SK-MEL-5 (cell line): ENCODE data around the gene NCBP3. TPM values are rescaled to one million over a fixed set of nuclear protein-coding genes. Genes with fewer than 3 reads are reported as not detected.
"Not testable (repeated sequence)": the region's sequence is repeated elsewhere in the genome, so short reads cannot be mapped to it uniquely, and the experiment has no call there.

Source experiments
- DNase-seq: peaks from one replicate; pipeline ENCODE4 v3.0.0-alpha.2; 2016; ENCODE audit warnings: low read depth, low spot score
- in situ Hi-C: cut with HindIII; loops from 2 replicates; pipeline ENCODE4 v1.10.0; 2016; ENCODE audit warnings: low sequenced_read_pairs, high pct_unique_total_duplicates, low pct_unique_long_range_greater_than_20kb
- total RNA-seq: library from RNA; depleted of rRNA; stranded (reverse); fragments of >200 nt; shearing (Covaris generic); gene quantifications from 2 replicates; pipeline ENCODE4 v1.2.3, GENCODE V29; 2014

The NCBP3 gene
- total RNA-seq, 1 experiment from 2014 or later, result 29.0 TPM

DNA sequence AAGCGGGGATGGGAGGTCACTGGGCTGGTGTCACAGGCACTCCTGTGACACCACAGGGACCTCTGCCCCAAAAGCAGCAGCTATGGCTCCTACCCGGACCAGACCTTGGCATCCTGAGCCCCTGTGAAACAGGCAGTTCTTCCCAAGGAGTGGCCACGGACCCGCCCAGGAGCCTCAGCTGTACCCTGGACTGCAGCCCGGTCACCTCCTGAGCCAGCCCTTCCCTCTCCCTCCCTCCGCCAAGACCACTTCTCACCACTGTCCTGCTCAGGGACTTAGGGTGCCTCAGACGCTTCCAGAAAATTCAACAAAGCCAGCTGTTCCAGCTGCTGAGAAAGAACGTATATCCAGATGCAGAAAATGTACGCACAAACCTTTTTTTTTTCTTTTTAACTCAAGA is 13.9 kb upstream of the NCBP3 start:
- in situ Hi-C loops, result no loop called here
- DNase-seq, result no peak

DNA sequence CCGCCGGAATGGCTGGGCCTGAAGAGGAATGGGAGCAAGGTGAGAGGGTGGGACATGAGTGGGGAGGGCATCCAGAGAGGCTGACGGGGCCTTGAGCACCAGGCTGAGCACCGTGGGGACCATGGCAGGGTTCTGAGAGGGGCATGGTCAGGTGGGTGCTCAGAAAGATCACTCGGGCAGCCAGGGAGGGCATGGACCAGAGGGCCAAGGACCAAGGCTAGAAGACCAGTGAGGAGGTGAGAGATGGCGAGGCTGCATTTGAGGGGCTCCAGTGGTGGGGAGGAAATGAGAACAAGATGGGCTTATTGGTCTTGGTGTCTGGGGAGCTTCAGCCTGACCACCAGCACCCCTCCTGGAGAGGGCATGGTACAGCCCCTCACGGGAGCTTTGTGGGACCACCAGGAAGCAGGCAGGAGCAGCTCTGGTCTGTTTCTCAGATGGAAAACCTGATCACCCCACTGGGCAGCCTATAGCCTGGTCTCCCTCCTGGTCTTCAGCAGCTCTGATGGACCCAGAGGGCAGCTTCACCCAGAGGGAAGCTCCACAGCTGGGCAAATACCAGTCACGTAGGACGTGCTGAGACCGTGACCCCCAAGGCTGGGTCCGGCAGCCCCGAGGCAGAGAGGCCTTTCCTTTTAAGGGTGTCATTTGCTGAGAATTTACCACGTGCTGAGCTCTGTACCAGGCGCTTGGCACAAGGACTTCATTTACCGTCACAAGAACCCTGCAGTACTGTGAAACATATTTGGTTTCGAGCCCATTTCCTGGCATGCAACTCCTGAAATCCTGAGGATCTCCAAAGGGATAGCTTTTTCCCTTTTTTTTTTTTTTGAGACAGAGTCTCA is 11.4 kb upstream of the NCBP3 start:
- DNase-seq, result no peak
- in situ Hi-C loops, result no loop called here

DNA sequence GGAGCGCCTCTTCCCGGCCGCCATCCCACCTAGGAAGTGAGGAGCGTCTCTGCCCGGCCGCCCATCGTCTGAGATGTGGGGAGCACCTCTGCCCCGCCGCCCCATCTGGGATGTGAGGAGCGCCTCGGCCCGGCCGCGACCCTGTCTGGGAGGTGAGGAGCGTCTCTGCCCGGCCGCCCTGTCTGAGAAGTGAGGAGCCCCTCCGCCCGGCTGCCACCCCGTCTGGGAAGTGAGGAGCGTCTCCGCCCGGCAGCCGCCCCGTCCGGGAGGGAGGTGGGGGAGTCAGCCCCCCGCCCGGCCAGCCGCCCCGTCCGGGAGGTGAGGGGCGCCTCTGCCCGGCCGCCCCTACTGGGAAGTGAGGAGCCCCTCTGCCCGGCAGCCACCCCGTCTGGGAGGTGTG is 8.2 kb upstream of the NCBP3 start:
- DNase-seq, in situ Hi-C loops: not testable (repeated sequence)

DNA sequence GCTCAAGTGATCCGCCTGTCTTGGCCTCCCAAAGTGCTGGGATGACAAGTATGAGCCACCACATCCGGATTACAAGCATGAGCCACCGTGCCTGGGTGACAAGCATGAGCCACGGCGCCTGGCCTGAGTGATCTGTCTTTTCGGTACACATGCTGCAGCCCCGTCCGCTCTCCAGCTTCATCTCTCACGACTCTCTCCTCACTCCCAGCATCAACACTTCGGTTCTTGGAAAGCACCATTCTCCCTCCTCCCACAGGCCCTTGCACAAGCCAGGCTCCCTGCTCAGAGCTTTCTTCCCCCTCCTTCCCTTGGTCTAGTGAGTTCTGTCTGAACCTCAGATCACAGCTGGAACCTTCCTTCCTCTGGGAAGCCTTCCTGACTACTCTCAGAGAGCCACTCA is 6.5 kb upstream of the NCBP3 start:
- no peak for DNase-seq
- in situ Hi-C loops, result no loop called here

DNA sequence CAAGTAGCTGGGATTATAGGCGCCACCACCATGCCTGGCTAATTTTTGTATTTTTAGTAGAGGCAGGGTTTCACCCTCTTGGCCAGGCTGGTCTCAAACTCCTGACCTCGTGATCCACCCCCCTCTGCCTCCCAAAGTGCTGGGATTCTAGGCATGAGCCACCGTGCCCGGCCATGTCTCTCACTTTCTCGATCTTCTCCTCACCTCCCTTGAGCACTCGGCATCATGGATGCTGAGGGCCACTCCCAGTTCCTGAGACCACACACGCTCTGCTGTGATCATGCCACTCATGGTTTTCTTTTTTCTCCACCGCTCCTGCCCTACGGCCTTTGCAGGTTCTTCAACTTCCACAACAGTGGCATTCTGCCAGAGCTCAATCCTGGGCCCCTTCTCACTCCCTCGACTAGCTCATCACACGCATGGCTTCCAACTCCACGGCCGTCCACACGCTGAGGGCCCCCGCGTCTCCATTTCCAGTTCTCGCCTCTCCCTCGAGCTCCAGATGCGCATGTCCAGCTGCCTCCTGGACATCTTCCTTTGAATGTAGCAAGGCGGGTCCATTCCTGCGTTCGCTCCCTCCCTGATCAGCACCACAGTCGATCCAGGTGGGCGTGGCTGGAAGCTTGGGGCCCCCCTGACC is 5.5 kb upstream of the NCBP3 start:
- in situ Hi-C loops, result no loop called here
- DNase-seq, result no peak

DNA sequence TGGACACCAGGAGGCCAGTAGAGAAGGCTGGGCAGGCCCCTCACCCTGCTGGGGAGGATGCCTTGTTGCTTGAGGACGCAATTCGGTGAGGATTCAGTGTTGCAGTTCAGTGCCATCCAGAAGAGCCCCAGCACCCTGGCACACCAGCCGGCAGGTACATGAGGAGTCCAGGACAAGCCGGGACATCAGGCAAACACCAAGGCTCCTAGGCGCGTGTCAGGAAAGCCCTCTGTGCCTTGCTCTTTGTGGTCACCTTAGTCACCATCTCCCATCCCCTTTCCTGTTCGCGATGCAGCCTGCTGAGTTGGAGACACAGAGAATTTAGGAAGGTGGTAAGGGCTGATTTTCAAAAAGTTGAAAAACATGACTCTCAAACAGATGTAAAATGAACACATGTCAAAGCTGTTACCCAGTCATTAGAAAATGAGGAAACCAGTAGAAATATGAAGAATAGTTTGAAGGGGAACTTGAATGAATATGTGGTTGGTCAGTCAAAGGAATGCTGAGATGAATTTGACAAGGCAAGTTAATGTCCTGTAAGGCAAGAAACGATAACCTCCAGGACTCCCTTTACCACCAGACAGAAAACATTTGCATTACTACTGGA is 2.3 kb upstream of the NCBP3 start:
- DNase-seq, result no peak
- in situ Hi-C loops, result no loop called here

DNA sequence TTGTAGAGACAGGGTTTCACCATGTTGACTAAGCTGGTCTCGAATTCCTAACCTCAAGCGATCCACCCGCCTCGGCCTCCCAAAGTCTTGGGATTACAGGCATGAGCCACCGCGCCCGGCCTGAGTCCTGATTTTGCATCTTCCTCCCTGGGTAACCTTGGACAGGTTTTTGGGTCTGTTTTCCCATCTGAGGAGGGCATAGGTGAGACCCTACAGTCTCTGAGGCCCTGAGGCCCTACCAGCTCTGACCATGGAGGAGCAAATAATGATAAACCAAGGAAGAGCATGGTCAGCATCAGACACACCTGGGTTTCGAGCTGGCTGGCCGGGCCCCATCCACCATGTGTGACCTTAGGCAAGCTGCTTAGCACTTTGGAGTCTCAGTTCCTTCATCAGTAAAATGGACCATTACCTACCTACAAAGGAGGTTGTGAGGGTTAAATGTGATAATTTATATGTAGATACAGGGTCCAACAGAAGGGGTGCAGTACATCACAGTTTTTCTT is 1.2 kb upstream of the NCBP3 start:
- in situ Hi-C loops, result no loop called here
- DNase-seq, result no peak

DNA sequence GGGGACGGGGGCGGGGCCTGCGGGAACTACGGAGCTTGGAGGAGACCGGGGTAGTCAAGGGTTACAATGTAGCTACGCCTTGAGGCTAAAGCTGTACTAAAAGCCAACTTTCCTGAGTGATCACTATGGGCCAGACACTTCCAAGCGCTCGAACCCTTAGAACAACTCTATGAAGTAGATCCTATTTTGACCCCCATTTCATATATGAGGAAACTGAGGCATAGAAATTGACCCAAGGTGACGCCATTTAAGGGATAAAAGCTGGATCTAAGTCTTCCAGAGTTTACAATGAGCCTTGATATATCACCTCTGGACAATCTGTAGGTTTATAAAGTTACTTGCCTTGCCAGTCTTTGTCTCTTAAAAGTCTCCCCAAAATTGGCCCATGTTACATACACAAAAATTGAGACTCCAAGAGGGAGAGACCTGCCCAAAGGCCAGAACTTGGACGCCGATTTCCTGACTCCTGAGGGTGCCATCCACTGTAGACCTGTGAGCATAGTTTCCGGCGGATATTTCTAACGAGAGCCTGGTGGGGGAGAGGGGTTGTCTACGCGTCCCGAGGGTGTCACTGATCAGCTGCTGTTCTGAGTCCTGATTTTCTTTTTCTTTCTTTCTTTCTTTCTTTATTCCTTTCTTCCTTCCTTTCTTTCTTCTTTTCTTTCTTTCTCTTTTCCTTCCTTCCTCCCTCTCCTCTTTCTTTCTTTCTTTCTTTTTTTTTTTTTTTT is 555 bp upstream of the NCBP3 start:
- in situ Hi-C loops, result no loop called here
- DNase-seq, result no peak

DNA sequence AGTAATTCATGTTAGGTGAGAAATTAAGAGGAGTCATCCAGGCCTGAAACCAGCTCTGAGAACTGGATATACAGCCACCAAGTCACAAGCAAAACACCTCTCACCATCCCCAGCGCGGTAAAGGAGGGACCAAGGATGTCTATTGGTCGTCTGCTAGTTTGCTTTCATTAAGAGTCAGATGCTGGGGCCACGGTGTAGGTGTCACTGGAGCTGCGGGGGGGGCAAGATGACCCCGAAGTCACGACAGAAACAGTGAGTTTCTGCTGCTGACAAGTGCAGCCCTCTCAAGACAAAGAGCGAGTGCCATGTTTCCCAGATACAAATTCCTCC is 790 bp downstream of the NCBP3 start:
- DNase-seq, result no peak

DNA sequence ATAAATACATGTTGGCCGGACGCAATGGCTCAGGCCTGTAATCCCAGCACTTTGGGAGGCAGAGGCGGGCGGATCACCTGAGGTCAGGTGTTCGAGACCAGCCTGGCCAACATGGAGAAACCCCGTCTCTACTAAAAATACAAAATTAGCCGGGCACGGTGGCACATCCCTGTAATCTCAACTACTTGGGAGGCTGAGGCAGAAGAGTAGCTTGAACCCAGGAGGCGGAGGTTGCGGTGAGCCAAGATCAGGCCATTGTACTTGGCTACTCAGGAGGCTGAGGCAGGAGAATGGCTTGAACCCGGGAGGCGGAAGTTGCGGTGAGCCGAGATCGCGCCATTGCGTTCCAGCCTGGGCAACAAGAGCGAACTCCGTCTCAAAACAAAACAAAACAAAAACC is 1.5 kb downstream of the NCBP3 start:
- DNase-seq, in situ Hi-C loops: not testable (repeated sequence)

More for the DNA sequence above, 790 bp downstream of the NCBP3 start:
- in situ Hi-C loops, result no loop called here

DNA sequence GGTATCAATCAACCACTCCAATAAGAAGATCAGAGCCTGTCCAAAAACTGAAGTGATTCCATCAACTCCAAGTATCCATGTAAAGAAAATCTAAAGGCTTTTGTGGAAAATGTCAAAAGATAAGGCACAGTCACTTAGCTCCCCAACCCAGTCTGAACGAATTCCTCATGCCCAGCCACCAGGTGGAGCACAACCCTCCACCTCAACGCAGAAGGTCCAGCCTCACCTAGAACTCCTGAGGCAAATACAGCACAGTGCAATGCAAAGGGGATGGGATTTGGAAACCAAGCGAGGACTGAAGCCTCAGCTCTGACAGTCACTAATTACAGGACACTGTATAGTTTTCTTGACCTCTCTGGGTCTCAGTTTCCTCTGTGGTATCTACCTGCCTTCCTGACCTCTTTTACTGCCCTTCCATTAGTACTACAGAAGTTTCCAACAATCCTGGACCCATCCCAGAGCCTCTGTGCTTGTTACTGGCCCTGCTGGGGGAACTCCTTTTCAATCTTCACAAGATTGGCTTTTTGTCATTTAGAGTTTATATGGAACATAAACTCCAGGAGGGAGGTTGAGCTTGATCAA is 2.0 kb downstream of the NCBP3 start:
- peak; percentile 58 for DNase-seq
- in situ Hi-C loops, result no loop called here

DNA sequence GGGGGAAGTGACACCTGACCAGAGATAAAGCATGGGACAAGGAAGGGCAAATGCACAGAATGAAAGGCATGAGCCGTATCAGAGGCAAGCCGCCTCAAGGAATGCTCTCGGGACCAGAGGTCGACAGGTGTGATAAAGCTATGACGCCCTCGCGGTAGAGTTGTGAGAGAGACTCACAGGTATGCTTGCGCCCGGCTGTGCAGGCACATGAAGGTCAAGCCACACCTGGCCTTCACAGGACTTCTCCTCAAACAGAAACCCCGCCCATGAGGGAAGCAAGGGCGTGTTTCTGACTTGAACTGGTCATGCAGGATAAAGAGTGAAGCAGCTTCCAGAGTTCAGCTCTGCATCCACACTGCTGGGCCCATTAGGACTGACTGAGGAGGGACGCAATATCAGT is 7.8 kb downstream of the NCBP3 start:
- no peak for DNase-seq
- in situ Hi-C loops, result no loop called here

DNA sequence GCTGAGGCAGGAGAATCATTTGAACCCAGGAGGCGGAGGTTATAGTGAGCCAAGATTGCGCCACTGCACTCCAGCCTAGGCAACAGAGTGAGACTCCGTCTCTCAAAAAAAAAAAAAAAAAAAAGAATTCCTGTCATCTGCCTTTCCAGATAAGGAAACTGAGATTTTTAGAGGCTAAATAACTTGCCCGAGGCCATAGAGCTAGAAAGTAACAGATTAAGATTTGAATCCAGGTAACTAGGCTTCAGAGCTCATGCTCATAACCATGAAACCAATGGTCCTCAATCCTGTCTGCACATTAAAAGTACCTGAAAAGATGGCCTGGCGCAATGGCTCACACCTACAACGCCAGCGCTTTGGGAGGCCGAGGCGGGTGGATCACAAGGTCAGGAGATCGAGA is 9.5 kb downstream of the NCBP3 start:
- in situ Hi-C loops, result no loop called here
- no peak for DNase-seq

DNA sequence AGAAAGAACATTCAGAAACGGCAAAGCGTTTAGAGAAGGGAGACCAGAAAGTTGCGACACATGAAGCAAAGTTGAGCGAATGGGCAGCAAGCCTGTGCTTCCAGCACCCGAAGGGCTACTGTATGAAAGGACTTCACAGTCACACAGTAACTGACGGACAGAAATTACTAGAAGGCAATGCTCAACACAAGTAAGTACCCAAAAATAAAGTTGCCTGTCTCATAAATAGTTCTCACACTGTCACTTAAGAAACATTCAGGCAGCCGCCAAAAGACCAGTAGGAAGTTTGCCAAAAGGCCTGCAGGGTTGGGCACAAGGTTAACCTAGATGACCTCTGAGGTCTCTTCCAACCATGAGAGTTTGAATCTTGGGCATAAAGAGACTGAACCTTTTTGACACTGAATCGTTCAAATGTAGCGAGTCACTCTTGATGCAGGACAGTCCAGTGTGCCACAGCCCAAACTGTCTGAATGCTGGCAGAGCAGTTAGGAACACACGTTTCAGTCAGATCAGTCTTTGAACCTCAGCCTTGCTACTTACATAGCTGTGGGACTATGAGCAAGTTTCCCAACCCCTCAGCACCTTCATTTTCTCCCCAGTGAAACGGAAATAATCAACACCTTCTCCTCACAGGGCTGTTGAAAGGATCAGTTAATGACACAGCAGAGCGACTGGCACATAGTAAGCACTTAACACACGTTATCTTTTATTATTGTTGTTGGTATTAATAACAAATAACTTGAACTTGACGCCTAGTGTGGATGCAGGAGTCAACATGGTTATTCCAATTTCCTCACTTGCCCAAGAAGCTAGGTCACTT is 10.4 kb downstream of the NCBP3 start:
- in situ Hi-C loops, result no loop called here
- no peak for DNase-seq

DNA sequence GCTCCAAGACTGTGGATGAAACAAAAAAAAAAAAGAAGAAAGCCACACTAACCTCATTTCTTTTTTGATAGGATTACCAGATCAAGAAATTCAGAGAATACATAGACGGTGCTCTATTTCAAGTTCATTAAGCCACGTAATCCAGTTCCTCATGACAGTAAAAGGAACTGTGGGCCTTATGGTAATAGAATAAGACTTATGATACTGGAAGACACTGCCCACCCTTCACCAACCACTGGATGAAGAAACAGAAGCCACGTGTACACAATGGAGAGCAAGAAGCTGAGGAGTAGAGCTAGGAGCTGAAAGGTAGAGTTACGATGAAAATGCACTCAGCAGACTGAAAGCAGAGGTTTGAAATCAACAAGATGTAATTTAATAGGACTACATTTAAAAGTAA is 11.2 kb downstream of the NCBP3 start:
- in situ Hi-C loops, result no loop called here

DNA sequence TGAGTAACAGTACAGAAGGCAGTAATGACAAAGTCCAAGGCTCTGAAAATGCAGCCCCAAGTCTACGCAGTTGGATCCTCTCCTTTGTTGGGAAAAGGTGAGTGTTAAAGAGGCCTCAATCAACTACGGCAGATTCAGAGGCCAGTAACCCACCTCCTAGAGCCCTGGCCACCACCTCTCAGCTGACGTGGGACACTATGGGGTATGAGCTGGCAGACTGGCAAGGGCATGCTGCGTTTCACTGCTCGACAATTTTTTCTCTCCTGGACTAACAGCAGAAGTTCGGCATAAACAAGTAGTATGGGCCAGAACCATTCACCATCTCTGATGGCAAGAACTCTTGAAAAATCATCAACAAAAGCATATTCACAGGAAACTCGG is 17.2 kb downstream of the NCBP3 start:
- in situ Hi-C loops, result no loop called here
- no peak for DNase-seq

More for the DNA sequence above, 11.2 kb downstream of the NCBP3 start:
- DNase-seq, result no peak
